Ishikawa (cell line): ENCODE data around the gene GGNBP2.

Source experiments
- EGR1 ChIP-seq: IDR thresholded peaks from 2 replicates; pipeline ENCODE4 v1.6.1; 2012
- EP300 ChIP-seq: IDR thresholded peaks from 2 replicates; pipeline ENCODE4 v1.6.1; 2012; ENCODE audit warnings: borderline replicate concordance
- RAD21 ChIP-seq: IDR thresholded peaks from 2 replicates; pipeline ENCODE4 v1.6.1; 2012; ENCODE audit warnings: low read depth
- REST ChIP-seq: IDR thresholded peaks from 2 replicates; pipeline ENCODE4 v1.6.1; 2012; ENCODE audit warnings: low read depth, mild to moderate bottlenecking
- TAF1 ChIP-seq: IDR thresholded peaks from 2 replicates; pipeline ENCODE4 v1.6.1; 2012; ENCODE audit warnings: low read depth, mild to moderate bottlenecking
- TCF12 ChIP-seq: IDR thresholded peaks from 2 replicates; pipeline ENCODE4 v1.6.1; 2012; ENCODE audit warnings: low read depth
- USF1 ChIP-seq: IDR thresholded peaks from 2 replicates; pipeline ENCODE4 v1.6.1; 2012
- YY1 ChIP-seq: IDR thresholded peaks from 2 replicates; pipeline ENCODE4 v1.6.1; 2012; ENCODE audit warnings: low read depth

GRCh38 chr17:36590082-36590481 lies 45.4 kb downstream of the GGNBP2 start:
- TF ChIP-seq TCF12 = no peak
- TF ChIP-seq REST = no peak
- no peak for TF ChIP-seq YY1
- no peak for TF ChIP-seq TAF1
- no peak for TF ChIP-seq RAD21
- TF ChIP-seq EGR1 = no peak
- TF ChIP-seq USF1 = no peak
- TF ChIP-seq EP300 = no peak
